Common myeloid progenitor, CD34-positive (primary cell): Measurements from ENCODE around the gene GNG14.

Experiments used
- CTCF ChIA-PET: fragments of 350-600 bp; sonication (Branson Sonifier 250); formaldehyde crosslinking; loops from one replicate; lab custom pipeline; 2021; ENCODE audit warnings: antibody characterized with exemption; lab: Charles Lee
- POLR2A ChIA-PET: fragments of 350-600 bp; sonication (Branson Sonifier 250); formaldehyde crosslinking; loops from one replicate; lab custom pipeline; 2021; ENCODE audit warnings: antibody characterized with exemption; lab: Charles Lee
- DNase-seq, 3 donors: peaks; one replicate each; pipeline versions ENCODE4 v3.0.0 to v3.0.0-alpha.2; 2013
- H3K27ac ChIP-seq, 2 experiments: 1 replicate in 1 of 2; 2 replicates in 1 of 2; pipeline ENCODE4 v1.7.0; 2013; ENCODE audit warnings: inconsistent platforms in 2 of 2, low read length in 2 of 2, mild to moderate bottlenecking in 2 of 2, low read depth in 1 of 2, moderate library complexity in 1 of 2; ENCODE audit not compliant: severe bottlenecking in 2 of 2, insufficient read depth in 1 of 2, poor library complexity in 1 of 2
- H3K27me3 ChIP-seq, 5 experiments: replicated peaks in 2 of 5; 1 replicate in 3 of 5; 2 replicates in 2 of 5; pipeline versions ENCODE4 v1.6.1 to v1.7.0; 2013; ENCODE audit warnings: low read length in 4 of 5, mild to moderate bottlenecking in 2 of 5, moderate library complexity in 2 of 5, inconsistent platforms in 1 of 5; ENCODE audit not compliant: insufficient read depth in 5 of 5, control insufficient read depth in 4 of 5
- H3K36me3 ChIP-seq, 4 experiments: 1 replicate in 2 of 4; 2 replicates in 2 of 4; pipeline versions ENCODE4 v1.6.1 to v1.7.0; 2013; ENCODE audit warnings: low read length in 3 of 4, control low read depth in 1 of 4, mild to moderate bottlenecking in 1 of 4; ENCODE audit not compliant: control insufficient read depth in 4 of 4, insufficient read depth in 4 of 4
- H3K4me1 ChIP-seq, 4 experiments: 1 replicate in 3 of 4; 2 replicates in 1 of 4; pipeline versions ENCODE4 v1.6.1 to v1.7.1; 2013; ENCODE audit warnings: low read length in 3 of 4, mild to moderate bottlenecking in 3 of 4, control low read depth in 1 of 4, inconsistent platforms in 1 of 4, moderate library complexity in 1 of 4; ENCODE audit not compliant: control insufficient read depth in 4 of 4, insufficient read depth in 4 of 4; ENCODE audit errors: control extremely low read depth in 1 of 4
- H3K4me3 ChIP-seq, 7 experiments: 1 replicate in 4 of 7; 2 replicates in 3 of 7; pipeline versions ENCODE4 v1.5.1 to v1.7.0; 2013; ENCODE audit warnings: mild to moderate bottlenecking in 7 of 7, low read length in 6 of 7, moderate library complexity in 6 of 7, inconsistent platforms in 2 of 7, low read depth in 2 of 7, control low read depth in 1 of 7; ENCODE audit not compliant: insufficient read depth in 4 of 7, control insufficient read depth in 1 of 7; ENCODE audit errors: extremely low read depth in 1 of 7
- H3K9me3 ChIP-seq, 5 experiments: 1 replicate in 4 of 5; 2 replicates in 1 of 5; pipeline versions ENCODE4 v1.6.1 to v1.7.1; 2013; ENCODE audit warnings: low read length in 4 of 5, mild to moderate bottlenecking in 2 of 5, inconsistent platforms in 1 of 5, low read depth in 1 of 5, moderate library complexity in 1 of 5; ENCODE audit not compliant: control insufficient read depth in 4 of 5, insufficient read depth in 2 of 5; ENCODE audit errors: control extremely low read depth in 1 of 5
- WGBS: methylation state at CpG from one replicate; pipeline ENCODE4 v1.1.5; 2013; ENCODE audit not compliant: insufficient coverage; 5-methylcytosine and 5-hydroxymethylcytosine counted together

Gene GNG14

DNA sequence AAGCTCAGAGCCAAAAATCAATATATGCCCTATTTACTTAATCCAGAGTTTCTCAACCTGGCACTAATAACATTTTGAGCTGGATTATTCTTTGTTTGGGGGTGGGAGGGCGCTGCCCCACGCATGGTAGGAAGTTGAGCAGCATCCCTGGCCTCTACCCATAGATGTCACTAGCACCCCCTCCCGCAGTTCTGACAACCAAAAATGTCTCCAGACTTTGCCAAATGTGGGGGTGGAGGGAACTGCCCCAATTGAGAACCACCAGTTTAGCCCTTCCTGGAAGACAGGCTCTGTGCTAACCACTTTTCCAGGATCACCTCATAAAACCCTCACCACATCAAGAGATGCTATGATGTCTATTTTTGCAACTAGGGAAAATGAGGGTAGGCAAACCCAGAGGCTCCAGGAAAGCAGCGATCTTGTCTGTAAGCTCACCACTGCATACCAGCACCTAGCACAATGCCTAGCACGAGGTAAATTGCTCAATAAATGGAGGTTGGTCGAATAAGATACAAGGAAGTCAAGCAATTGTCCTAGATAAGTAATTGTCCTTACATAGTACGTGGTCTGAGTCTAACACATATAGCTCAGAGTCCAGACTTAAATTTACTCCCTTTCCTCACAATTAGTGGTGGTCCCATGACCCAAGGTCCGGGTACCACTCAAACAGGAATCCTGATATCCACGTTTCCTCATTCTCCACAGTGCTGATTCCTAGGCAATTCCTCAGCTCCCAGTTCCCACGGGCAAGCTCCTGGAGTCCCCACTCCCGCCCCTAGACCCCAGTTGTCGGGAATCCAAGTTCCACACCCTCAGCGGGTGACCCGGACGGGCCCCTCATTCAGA, 45.8 kb downstream of the GNG14 start:
- 3% methylated on average over 10 of the region's 15 CpGs for WGBS
- Histone ChIP-seq H3K27ac (peak overlapping the region; percentile 95 to 96), H3K4me1 (peaks cover 16 to 47% (median 38%) of the 10 kb centered on the region in 4 experiments)

DNA sequence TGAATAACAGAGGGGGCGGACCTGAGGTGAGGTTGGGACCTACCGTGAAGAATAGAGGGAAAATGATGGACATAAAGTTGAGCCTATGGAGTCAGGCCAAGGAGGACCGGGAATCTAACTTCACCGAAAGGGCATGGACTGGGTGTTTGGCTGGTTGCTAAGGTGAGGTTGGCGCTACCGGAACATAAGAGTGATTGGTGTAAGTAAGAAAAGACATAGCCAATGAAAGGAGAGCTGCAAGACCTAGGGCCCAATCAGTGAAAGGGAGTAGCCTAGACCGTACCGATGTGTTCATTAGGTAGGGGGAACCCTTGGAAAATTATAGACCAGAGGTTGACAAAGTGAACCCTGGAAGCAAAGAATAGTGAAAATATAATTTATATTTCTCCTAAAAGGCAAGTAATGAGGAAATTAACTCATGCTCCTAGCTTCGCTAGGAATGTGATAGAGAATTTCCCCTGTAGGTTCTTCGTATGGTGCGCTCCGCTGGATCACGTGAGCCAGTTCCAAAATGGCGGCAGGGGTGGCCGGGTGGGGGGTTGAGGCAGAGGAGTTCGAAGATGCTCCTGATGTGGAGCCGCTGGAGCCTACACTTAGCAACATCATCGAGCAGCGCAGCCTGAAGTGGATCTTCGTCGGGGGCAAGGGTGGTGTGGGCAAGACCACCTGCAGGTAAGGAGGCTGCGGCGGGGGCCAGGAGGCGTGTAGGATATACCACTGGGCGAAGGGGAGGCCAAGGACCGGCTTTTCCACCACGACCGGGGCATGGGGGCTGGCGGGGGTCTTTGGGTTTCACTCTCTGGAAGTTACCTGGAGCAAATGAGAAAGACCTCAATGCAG, 49.4 kb downstream of the GNG14 start, which contains the start of gene GET3:
Gene GET3, plus strand, starts transcription at position 503 of the 840 bp plus-strand sequence. Its CDS starts 9 bp downstream, at position 512.
- DNase-seq, result peak; percentile 99 to 100 (median 100)
- 0% methylated on average over 21 of the region's 29 CpGs for WGBS
- ChIA-PET POLR2A (interaction anchor here (0.8 to 1.6 kb wide), 4 partner anchors 14 to 56 kb away, joined by 3 to 6 read pairs (median 4); partner anchors contain the start of genes BEST2 and TNPO2), CTCF (interaction anchor here (0.9 to 43.3 kb wide), 3 partner anchors 15 to 60 kb away, joined by 3 to 776 read pairs (median 6); partner anchors contain the start of genes BEST2 and HOOK2)
- Histone ChIP-seq H3K27me3 (no peaks in the 10 kb centered on the region), H3K27ac (peak within 1 kb of the TSS; percentile 99 to 100), H3K36me3 (peaks cover 0 to 19% (median 15%) of the 10 kb centered on the region in 4 experiments), H3K4me1 (peaks cover 16 to 42% (median 37%) of the 10 kb centered on the region in 4 experiments), H3K4me3 (peak within 1 kb of the TSS; percentile 76 to 95 (median 86)), H3K9me3 (no peaks in the 10 kb centered on the region)

More for the DNA sequence above, 45.8 kb downstream of the GNG14 start:
- peak overlapping the region; percentile 81 to 97 (median 88) for H3K4me3 ChIP-seq
- H3K9me3 ChIP-seq, result no peaks in the 10 kb centered on the region
- POLR2A ChIA-PET, result interaction anchor here (0.5 to 2.3 kb wide), 4 partner anchors 10 to 1259 kb away, joined by 3 to 16 read pairs (median 8); partner anchors contain the start of gene TNPO2
- CTCF ChIA-PET, result interaction anchor here (0.8 to 43.3 kb wide), 12 partner anchors 10 to 92 kb away, joined by 3 to 776 read pairs (median 4); partner anchors contain the start of genes BEST2, FBXW9, HOOK2 and TNPO2
- DNase-seq, result peak; percentile 75 to 81 (median 77)
- H3K27me3 ChIP-seq, result no peaks in the 10 kb centered on the region
- H3K36me3 ChIP-seq, result peaks cover 10 to 36% (median 29%) of the 10 kb centered on the region in 4 experiments

- no peak for DNase-seq
- Histone ChIP-seq H3K4me1 (peaks cover 16 to 36% (median 32%) of the 10 kb centered on the region in 4 experiments), H3K9me3 (no peaks in the 10 kb centered on the region), H3K36me3 (peaks cover 0 to 21% (median 16%) of the 10 kb centered on the region in 4 experiments), H3K4me3 (peak overlapping the region; percentile 76 to 95 (median 86)), H3K27ac (peak overlapping the region; percentile 99 to 100), H3K27me3 (no peaks in the 10 kb centered on the region)
- WGBS, result 12% methylated on average over 12 of the region's 13 CpGs
- ChIA-PET POLR2A (interaction anchor here (1.5 kb wide), 1 partner anchor 14 kb away, joined by 4 read pairs; the partner anchor contains the start of gene TNPO2), CTCF (interaction anchor here (1.6 to 43.3 kb wide), 2 partner anchors 23 to 58 kb away, joined by 6 to 776 read pairs; partner anchors contain the start of genes BEST2 and HOOK2)
These were observed 50.1 kb downstream of the GNG14 start for GRCh38 chr19:12737835-12738351.
